HG02571 (cell line): ENCODE measurements around the gene FOXA1.

Experiments
- ATAC-seq: cut with Tn5 transposase; IDR thresholded peaks from one replicate; pipeline ENCODE4 v1.9.1; 2021; ENCODE audit warnings: mild to moderate bottlenecking, moderate library complexity; ENCODE audit not compliant: unreplicated experiment

FOXA1 gene

DNA sequence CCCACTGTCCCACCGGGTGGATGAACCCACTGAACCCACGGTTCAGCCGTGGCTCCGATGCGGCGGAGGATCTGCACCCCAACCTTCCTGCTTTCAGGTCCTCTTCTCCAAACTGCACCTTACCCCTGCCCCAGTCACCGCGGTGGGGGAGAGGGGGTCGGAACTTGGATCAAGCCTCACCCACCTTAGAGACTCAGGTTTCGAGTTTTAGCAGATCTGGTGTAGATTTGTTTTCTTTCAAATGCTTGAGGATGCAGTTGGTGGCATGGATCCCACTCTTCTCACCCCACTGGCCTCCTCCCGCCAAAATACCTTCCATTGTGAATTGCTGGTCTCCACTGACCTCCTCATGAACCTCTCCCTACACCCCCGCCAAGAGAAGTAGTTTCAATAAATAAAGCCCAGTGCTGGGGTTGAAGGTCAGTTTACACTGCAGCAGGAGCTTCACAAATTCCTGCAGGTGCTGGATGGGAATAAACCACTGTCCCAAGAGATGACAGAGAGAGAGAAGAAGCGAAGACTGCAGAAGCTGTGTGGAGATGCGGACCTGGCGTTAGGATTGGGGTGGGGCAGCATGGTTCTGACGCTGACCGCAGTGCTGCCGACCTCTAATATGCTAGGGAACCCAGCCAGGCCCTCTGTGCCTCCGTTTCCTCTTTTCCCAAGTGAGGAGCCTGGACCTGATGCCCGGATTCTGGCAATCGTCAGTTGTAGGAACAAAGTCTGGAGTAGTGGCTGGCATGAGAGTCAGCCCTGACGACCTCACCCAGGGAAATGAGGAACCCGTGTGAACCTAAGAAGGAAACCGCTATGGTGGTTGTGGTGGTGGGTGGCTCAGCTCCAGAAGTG, 7.8 kb upstream of the FOXA1 start:
- ATAC-seq = no peak

GRCh38 chr14:37601865-37602264, 6.8 kb upstream of the FOXA1 start:
- no peak for ATAC-seq

DNA sequence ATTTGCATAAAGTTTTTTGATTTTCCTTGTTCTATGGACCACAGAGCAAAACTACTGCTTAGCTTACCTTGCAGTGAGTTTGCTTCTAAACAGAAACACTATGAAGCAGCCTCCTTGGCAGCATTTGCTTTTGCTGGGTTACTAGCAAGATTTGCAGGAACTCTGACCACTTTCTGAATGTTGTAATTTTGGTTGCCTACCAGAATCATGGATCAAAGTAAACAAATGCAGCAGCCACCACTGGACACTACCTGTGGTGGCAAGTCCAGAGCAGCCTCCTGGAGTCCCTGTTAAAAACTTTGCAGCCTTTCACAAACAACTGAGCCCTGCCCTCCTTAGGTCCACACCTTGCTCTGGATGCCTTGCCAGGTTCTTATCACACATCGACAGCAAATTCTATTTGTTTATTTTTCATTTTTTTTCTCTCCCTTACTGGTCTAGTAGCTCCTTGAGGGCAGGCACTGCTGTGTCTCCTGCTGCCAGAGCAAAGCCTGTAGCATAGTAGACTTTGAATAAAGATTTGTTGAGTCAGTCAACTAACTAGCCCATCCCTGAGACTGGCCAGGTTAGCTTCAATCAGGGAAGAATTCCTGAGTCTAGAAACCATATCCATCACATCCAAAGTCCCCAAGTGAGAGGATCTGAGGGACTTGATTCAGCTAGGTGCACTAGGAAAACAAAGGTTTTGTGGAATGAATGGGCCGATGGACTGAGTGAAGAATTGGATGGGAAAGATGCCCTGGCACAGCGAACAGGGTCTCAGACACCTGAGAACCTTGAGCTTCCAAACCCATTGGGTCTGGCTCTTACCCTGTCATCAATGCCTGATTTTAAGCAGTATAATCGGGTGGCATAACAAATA, 6.1 kb upstream of the FOXA1 start:
- ATAC-seq = no peak

DNA sequence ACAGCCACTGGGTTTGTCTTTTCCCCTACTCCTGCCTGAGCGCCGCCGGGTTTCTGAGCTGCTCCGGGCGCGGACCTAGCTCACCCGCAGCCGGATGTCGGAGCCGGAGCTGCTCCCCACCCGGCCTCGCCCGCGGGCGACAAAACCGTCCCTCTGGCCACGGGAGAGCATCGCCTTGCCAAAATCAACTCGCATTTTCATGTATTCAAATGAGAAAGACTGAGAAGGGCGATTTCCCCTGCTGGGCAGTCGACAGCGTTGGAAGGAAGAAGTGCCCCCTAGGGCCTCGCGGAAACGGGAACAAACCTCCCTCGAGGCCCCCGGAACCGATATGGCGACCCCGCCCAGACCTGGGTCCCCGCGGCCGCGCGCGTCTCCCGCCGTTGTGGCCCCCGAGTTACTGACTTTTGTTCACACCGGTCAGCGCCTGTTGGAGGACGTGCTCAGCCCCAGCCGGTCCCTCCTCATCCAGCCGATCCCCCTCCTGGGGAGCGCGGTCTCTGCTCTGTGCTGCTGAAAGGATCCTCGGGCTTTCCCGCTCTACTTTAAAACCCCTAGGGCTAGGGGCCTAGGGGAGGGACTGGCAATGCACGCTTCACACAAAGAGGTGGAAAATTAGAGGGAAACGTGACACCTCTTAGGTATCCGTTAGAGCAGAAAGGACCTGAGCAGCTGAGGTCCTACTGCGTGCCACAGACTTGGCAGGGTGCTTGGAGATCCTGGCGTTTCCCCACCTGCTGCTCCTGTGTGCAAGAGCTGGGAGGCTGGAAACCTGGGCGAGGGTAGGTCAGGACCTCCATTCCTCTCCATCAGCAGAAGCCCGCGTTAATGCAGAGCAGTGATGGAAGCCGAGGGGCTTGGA, 4.7 kb upstream of the FOXA1 start:
- ATAC-seq = no peak

GRCh38 chr14:37598747-37599506, 3.9 kb upstream of the FOXA1 start:
- ATAC-seq = no peak

DNA sequence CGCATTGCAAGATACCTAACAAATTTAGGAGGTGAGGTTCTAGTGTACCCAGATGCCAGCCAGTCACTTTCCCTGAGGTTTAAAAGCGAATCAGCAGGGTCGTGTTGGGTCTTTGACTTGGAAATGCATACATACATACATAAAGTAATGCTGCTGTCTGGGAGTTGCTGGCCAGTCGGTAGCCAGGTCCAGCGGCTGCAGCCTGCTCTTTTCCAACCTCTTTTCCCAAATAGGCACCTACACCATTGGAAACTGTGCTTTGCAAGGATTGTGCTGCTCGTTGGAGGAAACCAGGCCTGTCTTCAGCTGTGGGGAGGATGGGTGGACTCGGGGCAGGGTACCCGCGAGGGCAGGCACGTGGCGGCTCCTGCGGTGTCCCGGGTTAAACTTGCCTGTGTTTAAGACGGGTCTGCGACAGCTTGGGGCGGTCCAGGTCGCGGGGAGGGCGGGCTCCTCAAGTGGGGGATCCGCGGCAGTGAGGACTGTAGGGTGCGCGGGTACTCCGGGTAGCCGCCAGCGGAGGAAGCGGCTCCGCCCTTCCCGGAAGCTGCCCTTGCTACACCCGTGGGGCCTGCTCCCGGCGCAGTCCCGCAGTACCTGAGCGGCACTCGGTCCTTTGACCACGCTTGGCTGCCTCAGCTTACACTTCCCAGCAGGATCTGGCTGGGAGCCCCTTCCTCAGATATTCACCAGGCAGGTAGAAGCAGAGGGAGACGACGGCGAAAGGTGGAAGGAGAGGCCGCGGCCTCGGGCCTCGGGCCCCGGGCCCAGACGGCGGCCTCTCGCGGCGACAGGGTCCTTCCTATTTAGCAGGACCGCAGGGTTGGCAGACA, 3.1 kb upstream of the FOXA1 start:
- ATAC-seq = no peak

DNA sequence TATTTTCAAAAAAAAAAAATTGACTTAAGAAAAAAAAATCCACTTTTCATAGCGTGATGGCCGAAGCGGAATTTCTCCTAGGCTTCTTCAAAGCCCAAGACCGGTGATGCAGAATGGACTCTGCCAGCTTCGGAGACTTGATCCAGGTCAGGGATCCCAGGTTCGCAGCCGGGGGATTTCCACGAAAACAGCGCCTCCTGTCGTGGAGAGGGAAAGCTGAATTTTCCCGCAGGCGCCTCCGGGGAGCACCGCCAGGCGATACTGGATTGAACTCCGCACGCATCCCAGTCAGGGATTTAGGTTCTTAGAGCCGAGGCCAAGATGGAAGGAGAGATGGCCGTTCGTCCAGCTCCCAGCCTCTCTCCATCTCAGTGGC, 2.5 kb upstream of the FOXA1 start:
- no peak for ATAC-seq

GRCh38 chr14:37596790-37597472, 1.9 kb upstream of the FOXA1 start:
- no peak for ATAC-seq

DNA sequence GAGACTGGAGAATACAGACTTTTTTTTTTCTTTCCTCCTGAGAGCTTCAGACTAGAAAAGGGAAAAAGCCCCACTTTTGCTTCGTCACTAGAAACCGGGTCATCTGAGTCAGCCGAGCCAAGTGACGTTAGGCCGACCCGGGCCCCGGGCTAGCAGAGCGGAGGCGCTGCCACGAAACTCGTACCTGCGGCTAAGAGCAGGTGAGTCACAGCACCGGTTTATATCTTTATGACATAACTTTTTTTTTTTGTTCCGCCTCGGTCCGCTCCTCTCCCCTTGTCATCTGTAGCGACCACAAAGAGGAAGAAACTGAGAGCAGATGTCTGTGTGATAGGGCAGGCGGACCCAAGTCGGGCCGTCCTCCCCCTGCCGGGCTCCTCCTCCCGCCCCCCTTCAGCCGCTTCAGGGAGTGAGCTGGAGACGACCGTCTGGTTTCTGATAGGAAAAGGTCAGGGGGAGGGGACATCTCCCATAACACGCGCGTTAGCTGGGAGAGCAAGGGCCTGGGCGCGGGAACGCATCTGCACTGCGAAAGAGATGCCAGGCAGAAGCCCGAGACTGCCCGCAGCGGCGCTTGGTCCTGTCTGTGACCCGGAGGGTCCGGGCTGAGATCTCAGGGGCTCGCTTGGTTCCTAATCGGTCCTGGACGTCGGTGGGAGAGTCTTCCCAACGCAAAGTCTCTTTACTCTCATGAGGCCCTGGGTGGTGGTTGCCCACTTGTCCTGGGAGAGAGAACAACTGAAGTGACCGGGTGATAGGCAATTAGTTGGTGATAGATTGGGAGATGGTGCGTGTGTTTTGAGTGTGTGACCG, 966 bp upstream of the FOXA1 start:
- peak; percentile 58 for ATAC-seq

GRCh38 chr14:37594238-37594970, 645 bp downstream of the FOXA1 start:
- no peak for ATAC-seq

- ATAC-seq = no peak
Measured at GRCh38 chr14:37593511-37594237, 1.4 kb downstream of the FOXA1 start.

- no peak for ATAC-seq
Measured at GRCh38 chr14:37592482-37593408, 2.3 kb downstream of the FOXA1 start.

- ATAC-seq = no peak
Measured at GRCh38 chr14:37591941-37592481, 3.0 kb downstream of the FOXA1 start.

DNA sequence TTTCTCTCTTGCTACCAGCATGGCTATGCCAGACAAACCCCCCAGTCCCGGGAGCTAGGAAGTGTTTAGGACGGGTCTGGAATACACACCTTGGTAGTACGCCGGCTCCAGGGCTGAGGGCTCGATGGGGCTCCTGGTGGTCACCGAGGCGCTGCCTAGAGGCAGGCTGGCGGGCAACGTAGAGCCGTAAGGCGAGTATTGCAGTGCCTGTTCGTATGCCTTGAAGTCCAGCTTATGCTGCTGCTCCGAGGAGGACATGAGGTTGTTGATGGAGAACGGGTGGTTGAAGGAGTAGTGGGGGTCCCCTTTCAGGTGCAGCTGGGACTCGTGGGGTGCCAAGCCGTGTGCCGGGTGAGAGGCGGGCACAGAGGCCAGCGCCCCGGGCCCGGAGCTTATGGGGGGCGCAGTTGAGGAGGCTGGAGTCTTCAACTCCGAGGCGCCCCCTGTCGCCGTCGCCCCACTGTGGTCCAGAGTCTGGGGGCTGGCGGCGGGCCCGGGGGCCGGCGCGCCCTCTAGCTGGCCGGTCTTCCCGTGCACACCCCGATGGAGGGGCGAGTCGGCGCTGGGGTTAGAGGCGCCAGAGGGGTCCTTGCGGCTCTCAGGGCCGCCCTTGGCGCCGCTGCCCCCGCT, 3.6 kb downstream of the FOXA1 start:
- no peak for ATAC-seq
